Subcutaneous abdominal adipose tissue (tissue), 5 donors: ENCODE data around the gene TTLL11.

ENCODE experiments used
- H3K27ac ChIP-seq: one replicate; pipeline ENCODE4 v1.7.0; 2013; ENCODE audit warnings: low read depth, mild to moderate bottlenecking, inconsistent platforms, low read length, moderate library complexity
- H3K27me3 ChIP-seq, 5 donors: one replicate each; pipeline ENCODE4 v1.7.0; 2013; ENCODE audit warnings: low read length in 5 of 5, inconsistent platforms in 1 of 5; ENCODE audit not compliant: control insufficient read depth in 5 of 5, insufficient read depth in 4 of 5
- H3K36me3 ChIP-seq, 5 donors: one replicate each; pipeline ENCODE4 v1.7.0; 2013; ENCODE audit warnings: low read length in 5 of 5; ENCODE audit not compliant: control insufficient read depth in 5 of 5, insufficient read depth in 5 of 5
- H3K4me1 ChIP-seq, 5 donors: one replicate each; pipeline ENCODE4 v1.7.0; 2013; ENCODE audit warnings: low read length in 5 of 5, mild to moderate bottlenecking in 3 of 5, moderate library complexity in 1 of 5; ENCODE audit not compliant: control insufficient read depth in 5 of 5, insufficient read depth in 5 of 5
- H3K4me3 ChIP-seq, 5 donors: one replicate each; pipeline ENCODE4 v1.7.0; 2013; ENCODE audit warnings: low read length in 5 of 5, low read depth in 1 of 5
- H3K9ac ChIP-seq, 5 donors: one replicate each; pipeline ENCODE4 v1.7.0; 2013; ENCODE audit warnings: low read length in 5 of 5, mild to moderate bottlenecking in 4 of 5, moderate library complexity in 3 of 5
- H3K9me3 ChIP-seq, 5 donors: one replicate each; pipeline ENCODE4 v1.7.0; 2013; ENCODE audit warnings: low read length in 5 of 5; ENCODE audit not compliant: control insufficient read depth in 5 of 5
- donor health status: healthy.
- donor health status: healthy.
- donor health status: healthy.
- donor health status: healthy.
- donor health status: healthy.

TTLL11 gene

GRCh38 chr9:121883281-121884056, 209.6 kb downstream of the TTLL11 start:
- Histone ChIP-seq H3K9ac (no peak overlapping the region), H3K4me1 (peaks cover 0 to 10% (median 0%) of the 10 kb centered on the region in 5 donors), H3K4me3 (no peak overlapping the region), H3K9me3 (no peaks in the 10 kb centered on the region), H3K36me3 (no peaks in the 10 kb centered on the region), H3K27ac (no peak overlapping the region), H3K27me3 (no peaks in the 10 kb centered on the region)

GRCh38 chr9:121881920-121882500, 211.1 kb downstream of the TTLL11 start:
- no peaks in the 10 kb centered on the region for H3K9me3 ChIP-seq
- H3K27me3 ChIP-seq = no peaks in the 10 kb centered on the region
- H3K4me1 ChIP-seq = no peaks in the 10 kb centered on the region
- H3K27ac ChIP-seq = no peak overlapping the region
- no peak overlapping the region for H3K4me3 ChIP-seq
- H3K36me3 ChIP-seq = no peaks in the 10 kb centered on the region
- H3K9ac ChIP-seq = no peak overlapping the region

GRCh38 chr9:121880343-121880898, 212.7 kb downstream of the TTLL11 start:
- Histone ChIP-seq H3K27me3 (no peaks in the 10 kb centered on the region), H3K9ac (no peak overlapping the region), H3K9me3 (no peaks in the 10 kb centered on the region), H3K4me3 (no peak overlapping the region), H3K4me1 (no peaks in the 10 kb centered on the region), H3K36me3 (no peaks in the 10 kb centered on the region), H3K27ac (no peak overlapping the region)

- Histone ChIP-seq H3K9ac (no peak overlapping the region), H3K27ac (no peak overlapping the region), H3K4me3 (no peak overlapping the region), H3K4me1 (no peaks in the 10 kb centered on the region), H3K9me3 (no peaks in the 10 kb centered on the region), H3K36me3 (no peaks in the 10 kb centered on the region), H3K27me3 (no peaks in the 10 kb centered on the region)
Measured at GRCh38 chr9:121878271-121878822, 214.8 kb downstream of the TTLL11 start.

GRCh38 chr9:121876658-121877271, 216.3 kb downstream of the TTLL11 start:
- Histone ChIP-seq H3K4me1 (no peaks in the 10 kb centered on the region), H3K9me3 (no peaks in the 10 kb centered on the region), H3K27me3 (no peaks in the 10 kb centered on the region), H3K9ac (no peak overlapping the region), H3K36me3 (no peaks in the 10 kb centered on the region), H3K27ac (no peak overlapping the region), H3K4me3 (no peak overlapping the region)

DNA sequence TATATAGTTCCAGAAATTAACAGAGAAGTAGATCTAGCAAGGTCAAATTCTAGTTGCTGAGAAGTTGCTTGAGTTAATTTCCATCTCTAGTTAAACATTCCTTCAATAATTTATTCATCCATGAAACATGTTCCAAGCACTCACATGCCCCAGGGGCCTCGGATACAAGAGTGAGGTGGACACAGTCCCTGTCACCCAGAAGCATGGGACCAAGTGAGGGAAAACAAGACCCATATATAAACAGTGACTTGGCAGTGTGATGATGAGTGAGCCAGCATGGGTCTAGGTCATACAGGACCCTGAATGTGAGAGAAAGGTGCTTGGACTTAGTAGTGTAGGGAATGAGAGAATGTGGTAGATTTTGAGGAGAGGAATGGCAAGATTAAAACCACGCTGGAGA, 216.9 kb downstream of the TTLL11 start:
- no peak overlapping the region for H3K27ac ChIP-seq
- no peak overlapping the region for H3K4me3 ChIP-seq
- no peaks in the 10 kb centered on the region for H3K27me3 ChIP-seq
- H3K36me3 ChIP-seq = no peaks in the 10 kb centered on the region
- no peak overlapping the region for H3K9ac ChIP-seq
- H3K4me1 ChIP-seq = peaks cover 0 to 3% (median 0%) of the 10 kb centered on the region in 5 donors
- H3K9me3 ChIP-seq = no peaks in the 10 kb centered on the region

- Histone ChIP-seq H3K36me3 (peaks cover 0 to 5% (median 0%) of the 10 kb centered on the region in 5 donors), H3K4me1 (peaks cover 0 to 5% (median 0%) of the 10 kb centered on the region in 5 donors), H3K9me3 (no peaks in the 10 kb centered on the region), H3K27ac (no peak overlapping the region), H3K27me3 (no peaks in the 10 kb centered on the region), H3K9ac (no peak overlapping the region), H3K4me3 (no peak overlapping the region)
Measured at GRCh38 chr9:121874524-121874923, 218.6 kb downstream of the TTLL11 start.

DNA sequence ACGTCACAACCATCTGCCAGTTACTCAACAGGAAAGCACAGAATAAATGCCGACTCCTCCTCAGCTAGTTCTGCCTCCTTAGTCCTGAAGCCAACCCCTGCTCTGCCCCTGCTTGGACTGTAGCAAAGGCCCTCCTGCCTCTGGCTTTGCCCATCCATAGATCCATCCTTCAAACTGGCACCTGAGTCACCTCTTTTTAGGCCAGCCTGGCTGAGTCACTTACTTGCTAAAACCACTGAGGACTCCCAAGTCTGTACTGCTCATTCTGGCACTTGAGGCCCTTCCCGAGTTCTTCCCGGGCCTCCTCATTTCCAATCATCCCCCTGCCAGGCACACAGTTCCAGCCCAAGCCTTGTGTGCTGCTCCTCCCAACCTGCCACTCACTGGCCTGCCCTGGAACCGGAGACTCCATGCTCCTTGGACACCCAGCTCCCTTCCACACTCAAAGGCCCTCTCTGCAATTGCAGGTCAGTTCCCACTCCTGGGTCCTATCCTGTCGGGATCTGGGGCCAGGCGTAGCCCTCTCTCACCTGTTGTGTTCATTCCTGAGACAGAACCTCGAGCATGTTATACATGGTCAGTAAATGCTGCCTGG, 221.6 kb downstream of the TTLL11 start:
- Histone ChIP-seq H3K4me1 (peaks cover 0 to 5% (median 0%) of the 10 kb centered on the region in 5 donors), H3K9ac (no peak overlapping the region), H3K36me3 (peaks cover 0 to 5% (median 3%) of the 10 kb centered on the region in 5 donors), H3K9me3 (no peaks in the 10 kb centered on the region), H3K27ac (no peak overlapping the region), H3K4me3 (no peak overlapping the region), H3K27me3 (no peaks in the 10 kb centered on the region)

DNA sequence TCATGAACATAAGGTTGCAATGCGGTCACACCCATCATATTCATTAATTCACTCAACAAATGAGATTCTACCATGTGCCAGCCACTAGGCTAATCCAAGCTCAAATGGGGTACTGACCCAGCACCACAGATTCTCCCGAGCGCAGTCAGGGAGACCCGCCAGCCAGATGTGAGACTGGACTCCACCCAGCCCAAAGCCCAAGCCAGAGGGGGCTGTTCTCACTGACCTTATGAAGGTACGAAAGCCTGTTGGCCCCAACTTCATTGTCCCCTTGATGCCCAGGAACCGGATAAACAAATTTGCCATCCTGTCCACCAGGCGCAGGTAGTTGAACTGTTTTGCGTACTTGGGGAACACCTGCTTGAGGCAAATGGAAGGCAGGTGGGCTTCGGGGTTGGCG, 222.8 kb downstream of the TTLL11 start:
- H3K4me1 ChIP-seq = peaks cover 0 to 5% (median 0%) of the 10 kb centered on the region in 5 donors
- H3K27ac ChIP-seq = no peak overlapping the region
- no peaks in the 10 kb centered on the region for H3K27me3 ChIP-seq
- no peaks in the 10 kb centered on the region for H3K9me3 ChIP-seq
- no peak overlapping the region for H3K9ac ChIP-seq
- peaks cover 0 to 5% (median 3%) of the 10 kb centered on the region in 5 donors for H3K36me3 ChIP-seq
- no peak overlapping the region for H3K4me3 ChIP-seq
